Panc1 (cell line): ENCODE results near the gene C4orf50. TPM values are rescaled to one million over a fixed set of nuclear protein-coding genes. Genes with fewer than 3 reads are reported as not detected.

Experiments used
- ATAC-seq: fragments of 200-7000 bp; cut with Tn5 transposase; 2 replicates; pipeline ENCODE4 v1.9.1; 2020; ENCODE audit warnings: mild to moderate bottlenecking, moderate library complexity
- BruUV-seq: library from RNA; stranded (reverse); fragments of 400-500 nt; replicated peaks from 2 replicates; lab custom pipeline; 2021; lab: Mats Ljungman, UMichigan
- CTCF ChIA-PET: fragments of 300-600 bp; sonication (Branson Sonifier 250); formaldehyde crosslinking; loops from one replicate; lab custom pipeline; 2022; ENCODE audit warnings: antibody characterized with exemption; lab: Charles Lee
- POLR2A ChIA-PET: fragments of 300-600 bp; sonication (Branson Sonifier 250); formaldehyde crosslinking; loops from one replicate; lab custom pipeline; 2022; ENCODE audit warnings: antibody characterized with exemption; lab: Charles Lee
- DNase-seq: peaks from one replicate; pipeline ENCODE4 v3.0.0-alpha.2; 2010; ENCODE audit warnings: low read depth, low spot score
- H3K27ac ChIP-seq: 2 replicates; pipeline ENCODE4 v1.5.1; 2011; ENCODE audit warnings: mild to moderate bottlenecking, low read length, inconsistent platforms
- H3K27me3 ChIP-seq: fragments of 200-500 bp; sonication (Bioruptor generic); 2 replicates; pipeline ENCODE4 v1.6.0; 2014; ENCODE audit warnings: low read length, inconsistent platforms; ENCODE audit not compliant: control insufficient read depth, insufficient read depth
- H3K36me3 ChIP-seq: fragments of 200-500 bp; sonication (Bioruptor generic); 2 replicates; pipeline ENCODE4 v1.5.1; 2014; ENCODE audit warnings: inconsistent platforms, mild to moderate bottlenecking, low read length, moderate library complexity; ENCODE audit not compliant: control insufficient read depth, insufficient read depth
- H3K4me1 ChIP-seq: 2 replicates; pipeline ENCODE4 v1.5.1; 2011; ENCODE audit warnings: inconsistent platforms, mild to moderate bottlenecking, low read length, moderate library complexity; ENCODE audit not compliant: control insufficient read depth, insufficient read depth
- H3K4me3 ChIP-seq, 2 experiments: 2 replicates each; pipeline ENCODE4 v1.5.1; 2011 to 2012; ENCODE audit warnings: low read depth in 2 of 2, low read length in 2 of 2, mild to moderate bottlenecking in 2 of 2, inconsistent platforms in 1 of 2, moderate library complexity in 1 of 2
- H3K9me3 ChIP-seq: fragments of 200-500 bp; sonication (Bioruptor generic); 2 replicates; pipeline ENCODE4 v1.5.1; 2014; ENCODE audit warnings: low read depth, mild to moderate bottlenecking, inconsistent platforms, low read length, moderate library complexity; ENCODE audit not compliant: control insufficient read depth, insufficient read depth
- POLR2AphosphoS5 ChIP-seq: IDR thresholded peaks from 2 replicates; pipeline ENCODE4 v1.6.1; 2012; ENCODE audit warnings: mild to moderate bottlenecking, low read depth, low read length, moderate library complexity
- SIN3A ChIP-seq: IDR thresholded peaks from 2 replicates; pipeline ENCODE4 v1.6.1; 2012; ENCODE audit warnings: low read depth, mild to moderate bottlenecking, low read length, moderate library complexity, borderline replicate concordance; ENCODE audit not compliant: insufficient read depth
- TCF7L2 ChIP-seq: IDR thresholded peaks from 2 replicates; pipeline ENCODE4 v1.6.1; 2011; ENCODE audit warnings: mild to moderate bottlenecking, low read depth, low read length, inconsistent platforms
- in situ Hi-C: cut with HindIII; loops from 2 replicates; pipeline ENCODE4 v1.10.0; 2016; ENCODE audit warnings: low sequenced_read_pairs, low pct_unique_long_range_greater_than_20kb
- intact Hi-C: fragments of 100-400 bp; cut with micrococcal nuclease; formaldehyde crosslinking; loops from one replicate; pipeline ENCODE4 v1.10.0; 2022; ENCODE audit not compliant: unreplicated experiment
- total RNA-seq: library from RNA; stranded (reverse); gene quantifications from one replicate; pipeline ENCODE4 v1.2.1, GENCODE V29; 2021; ENCODE audit not compliant: unreplicated experiment
- TF ChIP-seq, protein P1 (sequence below), 2 experiments: IDR thresholded peaks; 2 replicates each; pipeline ENCODE4 v1.6.1; 2011 to 2012; ENCODE audit warnings: low read depth in 2 of 2, control low read depth in 1 of 2, low read length in 1 of 2, mild to moderate bottlenecking in 1 of 2, moderate library complexity in 1 of 2; ENCODE audit not compliant: insufficient read depth in 1 of 2
- TF ChIP-seq, protein P2 (sequence below): fragments of 450-650 bp; IDR thresholded peaks from 2 replicates; pipeline ENCODE4 v1.5.1; 2017; ENCODE audit warnings: mild to moderate bottlenecking

Gene C4orf50
- total RNA-seq, 1 experiment from 2014 or later, result under 0.01 TPM

- BruUV-seq, result no TSS peak
- intact Hi-C loops (no loop called here), in situ Hi-C loops (no loop called here)
- ATAC-seq (no peak), DNase-seq (no peak)
- Histone ChIP-seq H3K4me3 (no peak overlapping the region), H3K4me1 (no peaks in the 10 kb centered on the region), H3K9me3 (no peaks in the 10 kb centered on the region), H3K27me3 (no peaks in the 10 kb centered on the region; the same call in 1 of the 2 replicates), H3K27ac (no peak overlapping the region), H3K36me3 (no peaks in the 10 kb centered on the region)
- CTCF ChIA-PET, result no interaction called here
- POLR2A ChIA-PET, result no interaction called here
- TF ChIP-seq TCF7L2 (no peak), SIN3A (no peak), POLR2AphosphoS5 (no peak)
- TF ChIP-seq, protein P1, sequence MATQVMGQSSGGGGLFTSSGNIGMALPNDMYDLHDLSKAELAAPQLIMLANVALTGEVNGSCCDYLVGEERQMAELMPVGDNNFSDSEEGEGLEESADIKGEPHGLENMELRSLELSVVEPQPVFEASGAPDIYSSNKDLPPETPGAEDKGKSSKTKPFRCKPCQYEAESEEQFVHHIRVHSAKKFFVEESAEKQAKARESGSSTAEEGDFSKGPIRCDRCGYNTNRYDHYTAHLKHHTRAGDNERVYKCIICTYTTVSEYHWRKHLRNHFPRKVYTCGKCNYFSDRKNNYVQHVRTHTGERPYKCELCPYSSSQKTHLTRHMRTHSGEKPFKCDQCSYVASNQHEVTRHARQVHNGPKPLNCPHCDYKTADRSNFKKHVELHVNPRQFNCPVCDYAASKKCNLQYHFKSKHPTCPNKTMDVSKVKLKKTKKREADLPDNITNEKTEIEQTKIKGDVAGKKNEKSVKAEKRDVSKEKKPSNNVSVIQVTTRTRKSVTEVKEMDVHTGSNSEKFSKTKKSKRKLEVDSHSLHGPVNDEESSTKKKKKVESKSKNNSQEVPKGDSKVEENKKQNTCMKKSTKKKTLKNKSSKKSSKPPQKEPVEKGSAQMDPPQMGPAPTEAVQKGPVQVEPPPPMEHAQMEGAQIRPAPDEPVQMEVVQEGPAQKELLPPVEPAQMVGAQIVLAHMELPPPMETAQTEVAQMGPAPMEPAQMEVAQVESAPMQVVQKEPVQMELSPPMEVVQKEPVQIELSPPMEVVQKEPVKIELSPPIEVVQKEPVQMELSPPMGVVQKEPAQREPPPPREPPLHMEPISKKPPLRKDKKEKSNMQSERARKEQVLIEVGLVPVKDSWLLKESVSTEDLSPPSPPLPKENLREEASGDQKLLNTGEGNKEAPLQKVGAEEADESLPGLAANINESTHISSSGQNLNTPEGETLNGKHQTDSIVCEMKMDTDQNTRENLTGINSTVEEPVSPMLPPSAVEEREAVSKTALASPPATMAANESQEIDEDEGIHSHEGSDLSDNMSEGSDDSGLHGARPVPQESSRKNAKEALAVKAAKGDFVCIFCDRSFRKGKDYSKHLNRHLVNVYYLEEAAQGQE (IDR thresholded peaks at IDR 0.05; ENCODE audit: insufficient read depth in 1 of 2, low read depth in 2 of 2, low read length in 1 of 2), result no peak
- TF ChIP-seq, protein P2, sequence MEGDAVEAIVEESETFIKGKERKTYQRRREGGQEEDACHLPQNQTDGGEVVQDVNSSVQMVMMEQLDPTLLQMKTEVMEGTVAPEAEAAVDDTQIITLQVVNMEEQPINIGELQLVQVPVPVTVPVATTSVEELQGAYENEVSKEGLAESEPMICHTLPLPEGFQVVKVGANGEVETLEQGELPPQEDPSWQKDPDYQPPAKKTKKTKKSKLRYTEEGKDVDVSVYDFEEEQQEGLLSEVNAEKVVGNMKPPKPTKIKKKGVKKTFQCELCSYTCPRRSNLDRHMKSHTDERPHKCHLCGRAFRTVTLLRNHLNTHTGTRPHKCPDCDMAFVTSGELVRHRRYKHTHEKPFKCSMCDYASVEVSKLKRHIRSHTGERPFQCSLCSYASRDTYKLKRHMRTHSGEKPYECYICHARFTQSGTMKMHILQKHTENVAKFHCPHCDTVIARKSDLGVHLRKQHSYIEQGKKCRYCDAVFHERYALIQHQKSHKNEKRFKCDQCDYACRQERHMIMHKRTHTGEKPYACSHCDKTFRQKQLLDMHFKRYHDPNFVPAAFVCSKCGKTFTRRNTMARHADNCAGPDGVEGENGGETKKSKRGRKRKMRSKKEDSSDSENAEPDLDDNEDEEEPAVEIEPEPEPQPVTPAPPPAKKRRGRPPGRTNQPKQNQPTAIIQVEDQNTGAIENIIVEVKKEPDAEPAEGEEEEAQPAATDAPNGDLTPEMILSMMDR, result no peak
These were observed 132.5 kb downstream of the C4orf50 start for GRCh38 chr4:5885733-5886132.

- POLR2A ChIA-PET, result no interaction called here
- in situ Hi-C loops (no loop called here), intact Hi-C loops (no loop called here)
- no peaks in the 10 kb centered on the region for H3K9me3 ChIP-seq
- TF ChIP-seq, protein P1 (IDR thresholded peaks at IDR 0.05; ENCODE audit: insufficient read depth in 1 of 2, low read depth in 2 of 2, low read length in 1 of 2), result no peak
- TF ChIP-seq POLR2AphosphoS5 (no peak), TCF7L2 (no peak), SIN3A (no peak)
- CTCF ChIA-PET, result no interaction called here
- H3K4me1 ChIP-seq, result no peaks in the 10 kb centered on the region
- no peaks in the 10 kb centered on the region for H3K36me3 ChIP-seq
- H3K4me3 ChIP-seq, result no peak overlapping the region
- no peak overlapping the region for H3K27ac ChIP-seq
- ATAC-seq (no peak), DNase-seq (no peak)
- H3K27me3 ChIP-seq, result no peaks in the 10 kb centered on the region; the same call in 1 of the 2 replicates
- no TSS peak for BruUV-seq
These were observed 133.4 kb downstream of the C4orf50 start for GRCh38 chr4:5884796-5885195.
